K562 (cell line): Measurements from ENCODE around the gene SPTA1. TPM values are rescaled to one million over a fixed set of nuclear protein-coding genes. Genes with fewer than 3 reads are reported as not detected.

Experiments
- ATAC-seq: fragments of 200-7000 bp; cut with Tn5 transposase; 3 replicates; pipeline ENCODE4 v1.9.1; 2020; ENCODE audit warnings: moderate library complexity
- BruUV-seq: library from RNA; stranded (reverse); fragments of 400-500 nt; replicated peaks from 2 replicates; lab custom pipeline; 2021; lab: Mats Ljungman, UMichigan
- CTCF ChIA-PET: fragments of 300-600 bp; formaldehyde crosslinking; extraction: SDS; loops from one replicate; lab custom pipeline; 2021; ENCODE audit warnings: low intra/inter-chr PET ratio; lab: Yijun Ruan, JAX
- POLR2A ChIA-PET: fragments of 300-600, 350-650 bp; sonication (Branson Sonifier 250); formaldehyde crosslinking; extraction: SDS; loops from one replicate; lab custom pipeline; 2021; ENCODE audit warnings: antibody characterized with exemption, inconsistent platforms; lab: Yijun Ruan, JAX
- DNase-seq, 4 experiments: peaks; one replicate each; pipeline versions ENCODE4 v3.0.0 to v3.0.0-alpha.2; 2011 to 2018; ENCODE audit warnings: low spot score in 3 of 4, mixed read lengths in 3 of 4; ENCODE audit errors: extremely low read depth in 1 of 4
- FAIRE-seq: peaks from 2 replicates; lab custom pipeline; 2011; peaks lifted over from hg19 to GRCh38; lab: Jason Lieb, UNC
- H2AFZ ChIP-seq: 2 replicates; pipeline ENCODE4 v1.6.0; 2011; ENCODE audit warnings: low read depth, low read length, control low read depth, inconsistent platforms
- H3K27ac ChIP-seq: fragments of 200-600 bp; 3 replicates; pipeline ENCODE4 v1.8.0; 2011; ENCODE audit warnings: low read depth, mild to moderate bottlenecking, control low read depth, inconsistent platforms, low read length, moderate library complexity, mixed read lengths; ENCODE audit errors: extremely low read depth
- H3K27me3 ChIP-seq, 2 experiments: fragments of 300-600 bp in 1 of 2; 2 replicates in 1 of 2; 3 replicates in 1 of 2; pipeline versions ENCODE4 v1.6.0 to v1.8.0; 2011; ENCODE audit warnings: inconsistent platforms in 2 of 2, low read length in 2 of 2, mild to moderate bottlenecking in 1 of 2, mixed read lengths in 1 of 2, moderate library complexity in 1 of 2; ENCODE audit not compliant: control insufficient read depth in 2 of 2, insufficient read depth in 2 of 2
- H3K36me3 ChIP-seq: fragments of 300-600 bp; 3 replicates; pipeline ENCODE4 v1.8.0; 2011; ENCODE audit warnings: mild to moderate bottlenecking, low read length, inconsistent platforms; ENCODE audit not compliant: control insufficient read depth, insufficient read depth
- H3K4me1 ChIP-seq, 2 experiments: fragments of 200-600 bp in 1 of 2; replicated peaks in 1 of 2; 2 replicates in 1 of 2; 3 replicates in 1 of 2; pipeline versions ENCODE4 v1.5.1 to v1.8.0; 2011; ENCODE audit warnings: inconsistent platforms in 2 of 2, low read length in 2 of 2, mild to moderate bottlenecking in 1 of 2, mixed read lengths in 1 of 2, moderate library complexity in 1 of 2; ENCODE audit not compliant: control insufficient read depth in 2 of 2, insufficient read depth in 2 of 2
- H3K4me2 ChIP-seq: 2 replicates; pipeline ENCODE4 v1.6.1; 2011; ENCODE audit warnings: low read length, control low read depth, inconsistent platforms, mixed read lengths; ENCODE audit not compliant: insufficient read depth
- H3K4me3 ChIP-seq: fragments of 200-600 bp; sonication (generic), shearing (Covaris generic); 2 replicates; pipeline ENCODE4 v1.5.1; 2016; ENCODE audit warnings: control low read depth, inconsistent platforms
- H3K79me2 ChIP-seq: fragments of 200-600 bp; 3 replicates; pipeline ENCODE4 v1.8.0; 2011; ENCODE audit warnings: low read length, inconsistent platforms; ENCODE audit not compliant: control insufficient read depth, insufficient read depth
- H3K9ac ChIP-seq, 2 experiments: 2 replicates each; pipeline versions ENCODE4 v1.6.0 to v1.6.1; 2011; ENCODE audit warnings: low read depth in 2 of 2, low read length in 2 of 2, control low read depth in 1 of 2, inconsistent platforms in 1 of 2, mild to moderate bottlenecking in 1 of 2, mixed read lengths in 1 of 2; ENCODE audit not compliant: insufficient read depth in 1 of 2
- H3K9me1 ChIP-seq: one replicate; pipeline ENCODE4 v1.6.0; 2011; ENCODE audit warnings: inconsistent platforms, mild to moderate bottlenecking, low read length, moderate library complexity; ENCODE audit not compliant: control insufficient read depth, insufficient read depth
- H3K9me3 ChIP-seq: replicated peaks from 2 replicates; pipeline ENCODE4 v1.5.1; 2011; ENCODE audit warnings: low read depth, low read length, inconsistent platforms; ENCODE audit not compliant: control insufficient read depth, insufficient read depth
- H4K20me1 ChIP-seq: replicated peaks from 2 replicates; pipeline ENCODE4 v1.6.1; 2011; ENCODE audit warnings: low read length, inconsistent platforms, mixed read lengths; ENCODE audit not compliant: control insufficient read depth, insufficient read depth
- ARHGAP35 ChIP-seq: fragments of 450-650 bp; IDR thresholded peaks from 2 replicates; pipeline ENCODE4 v1.6.1; 2018; ENCODE audit not compliant: partially characterized antibody
- GABPB2 ChIP-seq: fragments of 250-450 bp; sonication (Bioruptor Pico); conservative IDR thresholded peaks from 2 replicates; pipeline ENCODE4 v1.5.1; 2021; ENCODE audit warnings: mild to moderate bottlenecking
- HIVEP1 ChIP-seq: fragments of 250-450 bp; sonication (Bioruptor Pico); IDR thresholded peaks from 2 replicates; pipeline ENCODE4 v1.4.0; 2020; ENCODE audit warnings: mild to moderate bottlenecking
- HLTF ChIP-seq: fragments of 450-650 bp; IDR thresholded peaks from 2 replicates; pipeline ENCODE4 v1.6.1; 2016
- KDM5B ChIP-seq: fragments of 200-600 bp; sonication (generic); IDR thresholded peaks from 2 replicates; pipeline ENCODE4 v1.6.1; 2012; ENCODE audit warnings: low read depth, mild to moderate bottlenecking, moderate library complexity, low read length, control low read depth, inconsistent platforms; ENCODE audit not compliant: insufficient replicate concordance
- PHTF2 ChIP-seq: fragments of 250-450 bp; sonication (Bioruptor Pico); IDR thresholded peaks from 2 replicates; pipeline ENCODE4 v1.5.0; 2021; ENCODE audit warnings: mild to moderate bottlenecking
- PURB ChIP-seq: sonication (generic); formaldehyde crosslinking; IDR thresholded peaks from 2 replicates; pipeline ENCODE4 v1.9.0; 2021; ENCODE audit warnings: low read depth, mild to moderate bottlenecking, missing genetic modification reagents
- RUNX1 ChIP-seq: sonication (generic); IDR thresholded peaks from 2 replicates; pipeline ENCODE4 v1.6.1; 2016; ENCODE audit warnings: antibody characterized with exemption, low read depth
- STAG1 ChIP-seq: sonication (generic); formaldehyde crosslinking; IDR thresholded peaks from 2 replicates; pipeline ENCODE4 v1.5.0; 2020; ENCODE audit warnings: missing genetic modification reagents, borderline replicate concordance
- TAL1 ChIP-seq: fragments of 450-650 bp; IDR thresholded peaks from 2 replicates; pipeline ENCODE4 v1.6.1; 2016; ENCODE audit warnings: mild to moderate bottlenecking
- TSC22D4 ChIP-seq: fragments of 450-650 bp; IDR thresholded peaks from 2 replicates; pipeline ENCODE4 v1.6.1; 2016; ENCODE audit warnings: missing genetic modification characterization, missing biosample characterization, control low read depth
- ZFX ChIP-seq: sonication (generic); formaldehyde crosslinking; IDR thresholded peaks from 2 replicates; pipeline ENCODE4 v1.8.0; 2022; ENCODE audit warnings: mild to moderate bottlenecking, missing genetic modification reagents, moderate library complexity
- ZNF140 ChIP-seq: fragments of 250-450 bp; sonication (Bioruptor Pico); IDR thresholded peaks from 2 replicates; pipeline ENCODE4 v1.8.0; 2021; ENCODE audit warnings: moderate library complexity, mild to moderate bottlenecking, inconsistent platforms
- ZNF224 ChIP-seq: sonication (generic); formaldehyde crosslinking; IDR thresholded peaks from 2 replicates; pipeline ENCODE4 v1.8.0; 2022; ENCODE audit warnings: mild to moderate bottlenecking, missing genetic modification reagents
- ZNF717 ChIP-seq: fragments of 250-450 bp; sonication (Bioruptor Pico); IDR thresholded peaks from 2 replicates; pipeline ENCODE4 v1.5.0; 2021
- WGBS: fragments of 100-300 bp; shearing (Covaris generic); methylation state at CpG from one replicate; pipeline ENCODE4 v1.1.6; 2016; ENCODE audit warnings: low coverage, mixed read lengths; ENCODE audit not compliant: insufficient coverage; ENCODE audit errors: missing lambda C conversion rate; 5-methylcytosine and 5-hydroxymethylcytosine counted together
- in situ Hi-C: fragments of 300-500 bp; cut with MboI; formaldehyde crosslinking; loops from 4 replicates; pipeline ENCODE4 v1.15.0; 2018; ENCODE audit warnings: inconsistent platforms, mixed read lengths
- intact Hi-C: fragments of 100-400 bp; cut with micrococcal nuclease; formaldehyde crosslinking; loops from 2 replicates; pipeline ENCODE4 v1.14.2; 2022
- polyA plus RNA-seq, 8 experiments: library from polyadenylated mRNA; depleted of rRNA in 4 of 8; stranded (reverse) in 5 of 8; unstranded in 3 of 8; fragments of >200 nt; fragmentation: Nextera tagmentation in 2 of 8; fragmentation: Illumina TruSeq in 1 of 8; extraction: Ambion mirVana in 2 of 8; extraction: Trizol in 1 of 8; gene quantifications; 2 replicates each; pipeline versions ENCODE4 v1.2.1 to v1.2.3, GENCODE V29; 2011 to 2014; ENCODE audit warnings: inconsistent platforms in 1 of 8, missing spikeins in 1 of 8
- total RNA-seq, 7 experiments: library from RNA; depleted of rRNA in 6 of 7; stranded (reverse); fragments of >200 nt in 6 of 7; fragmentation: Illumina TruSeq in 2 of 7; extraction: Trizol in 2 of 7; gene quantifications; 2 replicates each; pipeline versions ENCODE4 v1.2.1 to v1.2.3, GENCODE V29; 2011 to 2021; ENCODE audit warnings: low replicate concordance in 1 of 7

Gene SPTA1
- total and polyA plus RNA-seq, 9 of the 15 experiments (the other 6 are each of a cell fraction or from before 2014, with no cell fraction given), result 11.0 to 62.1 (median 45.9) TPM

- Histone ChIP-seq H3K36me3 (peaks cover 97% of the 10 kb centered on the region), H3K9ac (no peak overlapping the region), H3K79me2 (no peaks in the 10 kb centered on the region), H4K20me1 (no peaks in the 10 kb centered on the region), H3K9me3 (no peaks in the 10 kb centered on the region), H3K4me1 (no peaks in the 10 kb centered on the region), H3K4me2 (no peak overlapping the region), H3K27me3 (no peaks in the 10 kb centered on the region), H3K9me1 (no peaks in the 10 kb centered on the region), H3K4me3 (no peak overlapping the region), H3K27ac (no peak overlapping the region), H2AFZ (no peak overlapping the region)
- ChIA-PET POLR2A (interaction anchor here (0.7 to 1.4 kb wide), 3 partner anchors 9 to 1455 kb away, joined by 3 read pairs; no protein-coding TSS in a partner anchor), CTCF (no interaction called here)
- WGBS, result 93% methylated on average over 7 of the region's 7 CpGs
- TF ChIP-seq KDM5B (no peak), ZNF224 (CRISPR knock-in tag) (no peak), ZNF140 (CRISPR knock-in tag) (no peak), GABPB2 (CRISPR knock-in tag) (no peak), PHTF2 (CRISPR knock-in tag) (no peak), ZFX (CRISPR knock-in tag) (no peak), PURB (CRISPR knock-in tag) (no peak), HIVEP1 (CRISPR knock-in tag) (no peak), STAG1 (CRISPR knock-in tag) (no peak), TSC22D4 (no peak), RUNX1 (no peak), ARHGAP35 (no peak), HLTF (no peak), ZNF717 (CRISPR knock-in tag) (no peak), TAL1 (no peak)
- ATAC-seq (no peak), FAIRE-seq (no peak), DNase-seq (no peak)
- intact Hi-C loops, result loop anchor here (10.0 kb wide), 1 partner anchor 342 kb away; no protein-coding TSS in a partner anchor
- in situ Hi-C loops, result no loop called here
- no TSS peak for BruUV-seq
Observed at GRCh38 chr1:158652721-158653334, 33.7 kb downstream of the SPTA1 start.
